Measurements from ENCODE around the gene CKMT2.

CKMT2 gene

GRCh38 chr5:81233080-81233634 lies at the start of gene CKMT2:
CKMT2 (plus strand) TSS chr5:81233322; CDS start chr5:81251133, 17,811 bp downstream.
- TF ChIP-seq CTCF (IDR thresholded peaks at IDR 0.05; ENCODE audit: low read depth, low read length, missing control alignments): no peak
- no peak within 1 kb of the TSS for H3K4me3 ChIP-seq (ENCODE audit: low read depth, low read length)
- no peak for DNase-seq (ENCODE audit: low read depth)

- no peak for DNase-seq (ENCODE audit: low read depth)
- H3K4me3 ChIP-seq (ENCODE audit: low read depth, low read length): no peak overlapping the region
- TF ChIP-seq CTCF (IDR thresholded peaks at IDR 0.05; ENCODE audit: low read depth, low read length, missing control alignments): no peak
Observed at GRCh38 chr5:81183811-81184748, 49.0 kb upstream of the CKMT2 start.

- DNase-seq (ENCODE audit: low read depth): no peak
- no peak overlapping the region for H3K4me3 ChIP-seq (ENCODE audit: low read depth, low read length)
- TF ChIP-seq CTCF (IDR thresholded peaks at IDR 0.05; ENCODE audit: low read depth, low read length, missing control alignments): no peak
Observed at GRCh38 chr5:81184749-81185110, 48.4 kb upstream of the CKMT2 start.

- no peak for DNase-seq (ENCODE audit: low read depth)
- H3K4me3 ChIP-seq (ENCODE audit: low read depth, low read length): no peak overlapping the region
- no peak for TF ChIP-seq CTCF (IDR thresholded peaks at IDR 0.05; ENCODE audit: low read depth, low read length, missing control alignments)
Observed at GRCh38 chr5:81187885-81188284, 45.2 kb upstream of the CKMT2 start.

- no peak for TF ChIP-seq CTCF (IDR thresholded peaks at IDR 0.05; ENCODE audit: low read depth, low read length, missing control alignments)
- DNase-seq (ENCODE audit: low read depth): no peak
Observed at GRCh38 chr5:81188962-81189361, 44.2 kb upstream of the CKMT2 start.

GRCh38 chr5:81189875-81190498 lies 43.1 kb upstream of the CKMT2 start:
- DNase-seq (ENCODE audit: low read depth): no peak
- TF ChIP-seq CTCF (IDR thresholded peaks at IDR 0.05; ENCODE audit: low read depth, low read length, missing control alignments): no peak
- no peak overlapping the region for H3K4me3 ChIP-seq (ENCODE audit: low read depth, low read length)

More at GRCh38 chr5:81188962-81189361, 44.2 kb upstream of the CKMT2 start:
- no peak overlapping the region for H3K4me3 ChIP-seq (ENCODE audit: low read depth, low read length)

Measured in GM12864 (cell line).